HEK293T (cell line): ENCODE data around the gene EPGN.
A peak's percentile ranks its signal among the peaks of the same experiment; 100 is the strongest.

ENCODE experiments used
- CTCF ChIA-PET: fragments of 350-600 bp; formaldehyde crosslinking; extraction: SDS; loops from one replicate; lab custom pipeline; 2021; ENCODE audit warnings: antibody characterized with exemption, inconsistent platforms; lab: Yijun Ruan, JAX
- POLR2A ChIA-PET: fragments of 350-600 bp; formaldehyde crosslinking; extraction: SDS; loops from one replicate; lab custom pipeline; 2020; ENCODE audit warnings: antibody characterized with exemption, inconsistent platforms; lab: Yijun Ruan, JAX
- DNase-seq: peaks from one replicate; pipeline ENCODE4 v3.0.0; 2012; ENCODE audit warnings: mixed read lengths; ENCODE audit errors: extremely low spot score
- ARNT ChIP-seq: fragments of 450-650 bp; IDR thresholded peaks from 2 replicates; pipeline ENCODE4 v1.6.1; 2017; ENCODE audit warnings: mild to moderate bottlenecking
- BHLHE40 ChIP-seq: fragments of 450-650 bp; IDR thresholded peaks from 2 replicates; pipeline ENCODE4 v1.6.1; 2016; ENCODE audit warnings: mild to moderate bottlenecking, moderate library complexity, borderline replicate concordance
- CTBP1 ChIP-seq: fragments of 450-650 bp; IDR thresholded peaks from 2 replicates; pipeline ENCODE4 v1.6.1; 2016; ENCODE audit warnings: borderline replicate concordance
- ELF4 ChIP-seq: fragments of 450-650 bp; IDR thresholded peaks from 2 replicates; pipeline ENCODE4 v1.6.1; 2017; ENCODE audit warnings: antibody characterized with exemption
- FOXA1 ChIP-seq: fragments of 450-650 bp; IDR thresholded peaks from 2 replicates; pipeline ENCODE4 v1.6.1; 2016; ENCODE audit warnings: mild to moderate bottlenecking
- FOXK2 ChIP-seq: fragments of 450-650 bp; IDR thresholded peaks from 2 replicates; pipeline ENCODE4 v1.6.1; 2016; ENCODE audit warnings: mild to moderate bottlenecking
- FOXM1 ChIP-seq: fragments of 450-650 bp; IDR thresholded peaks from 2 replicates; pipeline ENCODE4 v1.6.1; 2017; ENCODE audit warnings: mild to moderate bottlenecking, borderline replicate concordance
- HDGF ChIP-seq: fragments of 450-650 bp; IDR thresholded peaks from 2 replicates; pipeline ENCODE4 v1.6.1; 2017; ENCODE audit warnings: antibody characterized with exemption, borderline replicate concordance
- L3MBTL2 ChIP-seq: fragments of 450-650 bp; conservative IDR thresholded peaks from 2 replicates; pipeline ENCODE4 v1.6.1; 2016; ENCODE audit warnings: mild to moderate bottlenecking
- LEF1 ChIP-seq: fragments of 450-650 bp; IDR thresholded peaks from 2 replicates; pipeline ENCODE4 v1.6.1; 2017; ENCODE audit warnings: mild to moderate bottlenecking, borderline replicate concordance
- NFRKB ChIP-seq: fragments of 450-650 bp; IDR thresholded peaks from 2 replicates; pipeline ENCODE4 v1.6.1; 2016; ENCODE audit warnings: mild to moderate bottlenecking, moderate library complexity
- PKNOX1 ChIP-seq: fragments of 450-650 bp; IDR thresholded peaks from 2 replicates; pipeline ENCODE4 v1.6.1; 2016
- SP1 ChIP-seq: fragments of 450-650 bp; IDR thresholded peaks from 2 replicates; pipeline ENCODE4 v1.6.1; 2017
- SUZ12 ChIP-seq: fragments of 450-650 bp; IDR thresholded peaks from 2 replicates; pipeline ENCODE4 v1.6.1; 2016; ENCODE audit warnings: mild to moderate bottlenecking
- TARDBP ChIP-seq: fragments of 450-650 bp; IDR thresholded peaks from 2 replicates; pipeline ENCODE4 v1.6.1; 2016
- ZNF384 ChIP-seq: fragments of 450-650 bp; IDR thresholded peaks from 2 replicates; pipeline ENCODE4 v1.6.1; 2016

Gene EPGN

DNA sequence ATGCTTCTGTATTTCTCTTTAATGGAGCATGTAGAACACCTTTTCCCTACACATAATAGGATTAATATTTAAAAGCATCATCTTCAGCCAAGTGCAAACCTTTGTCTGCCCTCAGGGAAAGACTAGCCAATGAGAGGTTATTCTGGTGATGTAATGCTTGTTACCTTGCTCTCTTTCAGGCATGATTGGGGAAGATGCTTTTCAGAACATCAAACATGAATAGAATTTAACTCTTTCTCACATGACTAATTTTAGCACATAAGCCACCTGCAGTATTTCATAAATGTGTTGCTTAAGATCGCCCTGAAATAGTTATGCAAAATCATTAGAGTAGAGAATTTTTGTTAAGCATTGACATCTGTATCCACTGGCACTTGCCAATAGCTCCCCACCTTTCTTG is 10.7 kb upstream of the EPGN start:
- POLR2A ChIA-PET: no interaction called here
- CTCF ChIA-PET: no interaction called here
- DNase-seq: no peak
- TF ChIP-seq ARNT: no peak
- no peak for TF ChIP-seq SP1
- no peak for TF ChIP-seq ZNF384
- no peak for TF ChIP-seq LEF1
- TF ChIP-seq SUZ12: no peak
- no peak for TF ChIP-seq BHLHE40
- no peak for TF ChIP-seq CTBP1
- TF ChIP-seq L3MBTL2: no peak
- TF ChIP-seq TARDBP: no peak
- TF ChIP-seq FOXM1: no peak

DNA sequence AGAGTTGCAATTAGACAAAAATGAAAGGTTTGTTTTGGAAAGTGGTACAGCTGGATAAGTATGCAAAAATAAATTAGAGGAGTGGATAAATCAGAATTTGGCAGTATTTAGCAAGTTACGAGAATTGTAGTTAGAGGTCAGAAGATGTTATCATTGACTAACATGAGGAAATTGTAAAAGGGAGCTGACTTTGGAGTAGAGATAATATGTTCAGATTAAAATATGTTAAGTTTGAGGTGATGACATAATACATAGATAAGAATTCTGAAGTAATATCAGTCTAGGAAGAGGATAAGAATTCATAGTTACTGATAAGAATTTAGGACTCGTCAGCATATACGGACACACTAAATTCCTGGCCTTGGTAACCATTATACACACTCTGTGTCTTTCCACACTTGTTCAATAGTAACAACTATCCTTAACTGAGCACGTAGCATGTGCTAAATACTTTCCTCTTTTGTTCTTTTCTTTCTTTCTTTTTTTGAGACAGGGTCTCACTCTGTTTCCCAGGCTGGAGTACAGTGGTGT is 4.1 kb upstream of the EPGN start:
- no peak for DNase-seq
- ChIA-PET CTCF (interaction anchor here (1.4 kb wide), 1 partner anchor 76 kb away, joined by 4 read pairs; no protein-coding TSS in a partner anchor), POLR2A (no interaction called here)
- no peak for TF ChIP-seq ZNF384

DNA sequence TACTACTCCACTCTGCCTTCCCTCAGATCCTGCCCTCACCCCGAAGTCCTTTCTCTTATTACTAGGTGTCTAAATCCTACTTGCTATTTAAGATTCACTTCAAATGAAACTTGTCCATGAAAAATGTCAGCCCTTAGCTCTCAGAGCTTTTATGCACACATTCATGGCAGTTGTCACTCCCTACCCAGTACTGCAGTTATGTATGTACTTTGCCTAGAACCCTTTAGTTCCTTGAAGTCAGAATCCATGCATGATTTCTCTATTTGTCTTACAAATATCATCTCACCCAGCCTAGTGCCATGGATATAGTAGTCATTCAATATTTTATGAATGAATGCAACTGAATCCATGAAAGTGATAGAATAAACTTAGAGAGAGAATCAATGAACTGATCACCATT is 3.3 kb upstream of the EPGN start:
- no peak for TF ChIP-seq TARDBP
- no peak for TF ChIP-seq BHLHE40
- no peak for TF ChIP-seq NFRKB
- no peak for TF ChIP-seq SP1
- TF ChIP-seq LEF1: no peak
- TF ChIP-seq SUZ12: no peak
- no peak for TF ChIP-seq CTBP1
- no peak for TF ChIP-seq ZNF384
- no peak for TF ChIP-seq ARNT
- TF ChIP-seq FOXK2: no peak
- no peak for TF ChIP-seq ELF4
- no peak for TF ChIP-seq FOXA1
- no peak for TF ChIP-seq PKNOX1
- no peak for TF ChIP-seq L3MBTL2
- TF ChIP-seq HDGF: no peak
- no peak for TF ChIP-seq FOXM1
- no peak for DNase-seq
- CTCF ChIA-PET: interaction anchor here (1.4 to 1.7 kb wide), 2 partner anchors 76 to 116 kb away, joined by 4 to 6 read pairs; no protein-coding TSS in a partner anchor
- POLR2A ChIA-PET: no interaction called here

DNA sequence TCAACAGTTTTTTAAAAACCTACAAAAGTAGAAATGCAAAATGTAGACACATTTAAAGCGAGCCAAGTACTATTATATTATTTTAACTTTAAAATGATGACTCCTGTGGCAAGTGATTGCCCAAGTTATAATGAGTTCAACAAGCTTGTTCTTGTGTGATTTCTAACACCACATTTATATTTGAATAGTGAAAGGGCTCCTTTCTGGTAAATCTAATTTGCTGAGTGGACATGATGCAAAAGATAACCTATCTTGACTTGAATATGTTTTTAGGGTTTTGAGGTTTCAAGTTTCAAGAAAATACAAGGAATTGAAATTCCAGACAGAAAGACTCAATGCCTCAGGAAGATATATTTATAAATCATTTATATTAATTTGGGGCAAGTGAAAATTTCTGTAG is 1.1 kb upstream of the EPGN start:
- CTCF ChIA-PET: interaction anchor here (0.6 to 1.8 kb wide), 4 partner anchors 78 to 368 kb away, joined by 3 to 7 read pairs (median 4); no protein-coding TSS in a partner anchor
- no peak for DNase-seq
- POLR2A ChIA-PET: no interaction called here
- TF ChIP-seq BHLHE40: no peak
- no peak for TF ChIP-seq ARNT
- TF ChIP-seq L3MBTL2: no peak
- TF ChIP-seq FOXM1: no peak
- no peak for TF ChIP-seq FOXK2
- TF ChIP-seq HDGF: no peak

DNA sequence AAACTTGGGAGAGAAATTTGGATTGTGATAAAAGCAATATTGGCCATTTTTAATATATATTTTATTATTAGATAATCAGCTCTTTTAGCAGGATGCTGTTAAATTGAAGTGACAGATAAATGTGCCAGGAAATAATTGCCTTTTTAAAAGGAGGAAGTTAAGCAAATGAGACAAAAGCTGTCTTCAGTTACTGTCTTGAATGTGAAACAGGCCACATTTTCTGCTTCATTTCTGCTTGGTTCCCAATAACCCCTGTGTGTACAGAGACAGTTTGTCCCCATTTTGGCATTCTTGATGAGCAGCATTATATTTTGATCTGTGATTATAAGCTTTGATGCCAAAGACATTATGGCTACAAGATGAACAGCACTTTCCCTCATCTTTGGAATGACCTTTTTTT is 953 bp downstream of the EPGN start:
- no peak for TF ChIP-seq NFRKB
- no peak for TF ChIP-seq BHLHE40
- no peak for TF ChIP-seq TARDBP
- TF ChIP-seq ZNF384: no peak
- no peak for TF ChIP-seq PKNOX1
- no peak for TF ChIP-seq ELF4
- no peak for TF ChIP-seq L3MBTL2
- POLR2A ChIA-PET: no interaction called here
- DNase-seq: no peak
- CTCF ChIA-PET: interaction anchor here (1.3 to 1.4 kb wide), 2 partner anchors 11 to 81 kb away, joined by 3 to 4 read pairs; no protein-coding TSS in a partner anchor

- CTCF ChIA-PET: interaction anchor here (0.6 to 0.7 kb wide), 2 partner anchors 82 to 93 kb away, joined by 3 read pairs; no protein-coding TSS in a partner anchor
- TF ChIP-seq SP1 (no peak), CTBP1 (no peak), ELF4 (no peak), ZNF384 (no peak), NFRKB (no peak), FOXK2 (no peak), FOXA1 (no peak), ARNT (no peak), L3MBTL2 (no peak), LEF1 (no peak), TARDBP (no peak), SUZ12 (no peak), BHLHE40 (no peak), FOXM1 (no peak), PKNOX1 (no peak), HDGF (no peak)
- POLR2A ChIA-PET: no interaction called here
- DNase-seq: peak; percentile 19
Measured at GRCh38 chr4:74311696-74312313, 3.5 kb downstream of the EPGN start.
